Measurements from ENCODE around the gene AMIGO2. TPM values are rescaled to one million over a fixed set of nuclear protein-coding genes. Genes with fewer than 3 reads are reported as not detected.

AMIGO2 gene, protein sequence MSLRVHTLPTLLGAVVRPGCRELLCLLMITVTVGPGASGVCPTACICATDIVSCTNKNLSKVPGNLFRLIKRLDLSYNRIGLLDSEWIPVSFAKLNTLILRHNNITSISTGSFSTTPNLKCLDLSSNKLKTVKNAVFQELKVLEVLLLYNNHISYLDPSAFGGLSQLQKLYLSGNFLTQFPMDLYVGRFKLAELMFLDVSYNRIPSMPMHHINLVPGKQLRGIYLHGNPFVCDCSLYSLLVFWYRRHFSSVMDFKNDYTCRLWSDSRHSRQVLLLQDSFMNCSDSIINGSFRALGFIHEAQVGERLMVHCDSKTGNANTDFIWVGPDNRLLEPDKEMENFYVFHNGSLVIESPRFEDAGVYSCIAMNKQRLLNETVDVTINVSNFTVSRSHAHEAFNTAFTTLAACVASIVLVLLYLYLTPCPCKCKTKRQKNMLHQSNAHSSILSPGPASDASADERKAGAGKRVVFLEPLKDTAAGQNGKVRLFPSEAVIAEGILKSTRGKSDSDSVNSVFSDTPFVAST
- total RNA-seq, result 161 and 233 TPM in 2 replicates

DNA sequence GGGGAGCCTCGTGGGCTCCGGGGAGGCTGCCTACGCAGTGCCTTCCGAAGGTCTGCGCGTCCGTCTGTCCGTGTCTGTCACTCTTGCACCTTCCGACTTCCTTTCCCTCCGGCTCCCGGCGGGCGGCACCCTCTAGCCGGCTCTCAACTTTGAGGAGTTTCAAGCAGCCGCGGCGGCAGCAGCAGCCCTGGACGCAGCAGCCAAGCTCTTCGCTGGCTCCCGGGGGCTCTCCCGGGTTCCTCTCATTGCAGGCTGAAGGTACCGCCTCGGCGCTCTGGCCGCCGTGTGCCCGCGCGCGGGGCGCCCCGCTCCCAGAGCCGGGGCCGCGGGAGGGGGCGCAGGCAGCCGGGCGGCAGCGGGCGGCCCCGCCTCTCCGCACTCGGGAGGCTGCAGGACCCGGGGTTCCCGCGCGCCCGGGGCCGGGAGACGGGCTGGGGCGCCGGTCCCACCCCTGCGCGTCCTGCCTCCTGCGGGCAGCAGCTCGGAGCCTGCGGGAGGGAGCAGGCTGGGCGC, at the start of gene AMIGO2, which contains the start of gene PCED1B:
TSS of gene AMIGO2 (minus strand) at position 492 of the 513 bp plus-strand sequence. CDS start 957 bp downstream, outside the sequence.
TSS of gene PCED1B (plus strand) at position 154 of the 513 bp plus-strand sequence. CDS start 155,443 bp downstream, outside the sequence.

Other genes starting within 250 kb of the AMIGO2 start
- 1.5 and 4.5 TPM in 2 replicates for gene PCED1B, start 338 bp downstream of the AMIGO2 start, total RNA-seq